Heart right ventricle (tissue), 16 donors: Measurements from ENCODE around the gene EFCAB6. TPM values are rescaled to one million over a fixed set of nuclear protein-coding genes. Genes with fewer than 3 reads are reported as not detected.
"Not testable (repeated sequence)": the region's sequence is repeated elsewhere in the genome, so short reads cannot be mapped to it uniquely, and the experiment has no call there.

Source experiments
- ATAC-seq, 8 donors: fragments of 200-7000 bp; cut with Tn5 transposase; one replicate each; pipeline ENCODE4 v1.9.1; 2020; ENCODE audit warnings: mild to moderate bottlenecking in 8 of 8, moderate library complexity in 8 of 8, moderate number of reproducible peaks in 1 of 8
- DNase-seq, 2 donors: peaks; one replicate each; pipeline ENCODE4 v3.0.0-alpha.2; 2020
- H3K27ac ChIP-seq, 10 donors: fragments of 200-600 bp; sonication (generic) in 2 of 10; one replicate each; pipeline versions ENCODE4 v1.5.0 to v1.8.0; 2020 to 2022; ENCODE audit warnings: mild to moderate bottlenecking in 3 of 10
- H3K27me3 ChIP-seq, 7 donors: fragments of 200-600 bp; one replicate each; pipeline ENCODE4 v1.8.0; 2021 to 2022; ENCODE audit warnings: mild to moderate bottlenecking in 2 of 7
- H3K36me3 ChIP-seq, 9 donors: fragments of 200-600 bp; sonication (generic) in 1 of 9; one replicate each; pipeline versions ENCODE4 v1.5.0 to v1.8.0; 2020 to 2022; ENCODE audit warnings: mild to moderate bottlenecking in 2 of 9
- H3K4me1 ChIP-seq, 9 donors: fragments of 200-600 bp; sonication (generic) in 1 of 9; one replicate each; pipeline versions ENCODE4 v1.5.0 to v1.8.0; 2020 to 2022; ENCODE audit warnings: mild to moderate bottlenecking in 4 of 9
- H3K4me3 ChIP-seq, 10 donors: fragments of 200-600 bp; sonication (generic) in 2 of 10; one replicate each; pipeline versions ENCODE4 v1.5.0 to v1.8.0; 2020 to 2022; ENCODE audit warnings: mild to moderate bottlenecking in 7 of 10, moderate library complexity in 2 of 10
- H3K9me3 ChIP-seq, 11 donors: fragments of 200-600 bp in 10 of 11; sonication (generic) in 2 of 11; one replicate each; pipeline versions ENCODE4 v1.5.0 to v1.8.0; 2013 to 2022; ENCODE audit warnings: mild to moderate bottlenecking in 2 of 11, control low read depth in 1 of 11, moderate library complexity in 1 of 11
- CTCF ChIP-seq, 9 donors: fragments of 200-600 bp; sonication (generic) in 2 of 9; IDR thresholded peaks; one replicate each; pipeline versions ENCODE4 v1.5.0 to v1.8.0; 2021 to 2022; ENCODE audit warnings: antibody characterized with exemption in 9 of 9, mild to moderate bottlenecking in 5 of 9, moderate library complexity in 1 of 9
- WGBS, 2 donors: extraction: QIAGEN DNeasy Blood & Tissue Kit; methylation state at CpG; one replicate each; pipeline ENCODE4 v1.1.7; 2013; ENCODE audit warnings: inconsistent platforms in 1 of 2; 5-methylcytosine and 5-hydroxymethylcytosine counted together
- intact Hi-C, 10 donors: fragments of 100-400 bp; cut with DNase I; formaldehyde crosslinking; loops; one replicate each; pipeline versions ENCODE4 v1.11.1 to v1.14.2; 2022
- polyA plus RNA-seq, 2 donors: library from polyadenylated mRNA; stranded (reverse); fragments of 200-250 nt; gene quantifications; one replicate each; pipeline ENCODE4 v1.2.3, GENCODE V29; 2013
- total RNA-seq, 10 donors: library from RNA; stranded (reverse); fragmentation: NEBNext Ultra II Directional in 3 of 10; extraction: Animal tissue kit (Norgen Biotek cat#: 25700) in 3 of 10; gene quantifications; one replicate each; pipeline versions ENCODE4 v1.2.1 to v1.2.4, GENCODE V29; 2021 to 2023
- donor health status: Arrhythmogenic right ventricular cardiomyopathy.
- donor health status: ischemic (EF 13 %, LVEDD 7.1; RV severe dilation, severe dysfunction).
- donor health status: healthy with polysubstance abuse.
- donor health status: DM: no; HTN: yes; CAD: no.
- donor health status: DM: no; HTN: no; CAD: no.
- donor health status: ischemic (EF 25% LVEDD 6.9; RV normal size, moderate dysfunction).
- donor health status: ischemic (EF 25% LVEDD 5.7; RV mildly dilated, moderate dysfunction).
- donor health status: healthy.
- donor health status: DM: yes; HTN: yes; CAD: no.
- donor health status: Ischemic cardiomyopathy.
- donor health status: ischemic (EF 35%, LVEDD 5.7; RV mildly dilated, moderate dysfunction).
- donor health status: nonischemic (EF 11% LVEDD 7.7; RV severe dilation, severe dysfunction).
- donor health status: DM: yes; HTN: yes; CAD: no.
- donor health status: PGD.
- donor health status: ischemic (EF 29% LVEDD 5.4; RV normal size, mild dysfunction).
- donor health status: nonischemic (EF 23%, LVEDD 6.1; RV moderate dilation, normal function).

EFCAB6 gene
- total and polyA plus RNA-seq, 12 donors: 0.25 to 4.3 (median 1.8) TPM

DNA sequence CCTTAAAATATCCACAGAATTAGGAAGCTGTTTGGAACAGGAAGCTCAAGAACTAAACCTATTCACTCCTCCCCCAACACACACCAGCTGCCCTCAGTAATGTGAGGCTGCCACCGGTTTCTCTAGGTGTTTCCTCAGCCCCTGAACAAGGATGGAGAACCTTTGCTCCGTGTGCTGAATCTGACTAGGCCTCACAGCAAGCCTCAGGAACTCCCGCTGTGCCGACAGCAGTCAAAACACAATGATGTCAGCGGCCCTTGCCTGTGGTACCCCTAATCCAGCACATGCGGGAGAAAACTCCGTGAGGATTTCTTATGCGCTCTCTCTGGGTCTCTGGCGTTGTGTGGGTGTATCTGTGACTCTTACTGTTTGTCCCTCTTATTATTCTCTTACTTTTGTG lies 153.3 kb downstream of the EFCAB6 start:
- H3K9me3 ChIP-seq: no peaks in the 10 kb centered on the region
- H3K4me3 ChIP-seq: no peak overlapping the region
- H3K27ac ChIP-seq: no peak overlapping the region
- intact Hi-C loops: no loop called here
- DNase-seq (no peak), ATAC-seq (no peak)
- no peak for TF ChIP-seq CTCF (IDR thresholded peaks at IDR 0.05)
- no peaks in the 10 kb centered on the region for H3K36me3 ChIP-seq
- WGBS, 2 donors: 50 to 63% methylated on average over 9 of the region's 9 CpGs
- H3K27me3 ChIP-seq: no peaks in the 10 kb centered on the region
- H3K4me1 ChIP-seq: no peaks in the 10 kb centered on the region

- ATAC-seq, H3K4me1 ChIP-seq, H3K4me3 ChIP-seq, H3K27ac ChIP-seq, H3K36me3 ChIP-seq, intact Hi-C loops, DNase-seq, H3K27me3 ChIP-seq: not testable (repeated sequence)
- peaks cover 0 to 18% (median 8%) of the 10 kb centered on the region in 11 donors for H3K9me3 ChIP-seq
- WGBS, 2 donors: 92 to 93% methylated on average over 6 of the region's 6 CpGs
These were observed 155.5 kb downstream of the EFCAB6 start for GRCh38 chr22:43656581-43656980.

DNA sequence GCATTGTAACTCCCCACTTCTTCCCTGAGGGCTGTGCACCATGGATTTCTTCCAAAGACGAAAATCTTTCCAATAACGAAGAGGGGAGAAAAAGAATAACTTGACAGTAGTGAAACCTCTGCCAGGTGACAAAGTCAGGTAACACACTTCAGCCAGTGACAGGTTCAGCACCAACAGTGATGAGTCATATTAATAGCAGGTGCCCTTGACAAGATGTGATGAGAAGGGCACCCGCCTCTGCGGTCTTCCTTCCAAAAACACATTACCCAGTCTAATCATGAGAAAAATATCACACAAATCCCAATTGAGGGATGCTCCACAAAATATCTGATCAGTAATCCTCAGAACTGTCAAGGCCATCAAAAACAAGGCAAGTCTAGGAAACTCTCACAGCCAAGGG lies 157.8 kb downstream of the EFCAB6 start:
- no peaks in the 10 kb centered on the region for H3K27me3 ChIP-seq
- no peak for ATAC-seq
- H3K36me3 ChIP-seq: peaks cover 0 to 6% (median 0%) of the 10 kb centered on the region in 9 donors
- no peak for DNase-seq
- no peak for TF ChIP-seq CTCF (IDR thresholded peaks at IDR 0.05)
- H3K27ac ChIP-seq: no peak overlapping the region
- H3K4me1 ChIP-seq: no peaks in the 10 kb centered on the region
- WGBS, 2 donors: 90 to 91% methylated on average over 4 of the region's 4 CpGs
- H3K4me3 ChIP-seq: no peak overlapping the region
- intact Hi-C loops: no loop called here
- peaks cover 0 to 18% (median 8%) of the 10 kb centered on the region in 11 donors for H3K9me3 ChIP-seq

GRCh38 chr22:43652845-43653244 lies 159.3 kb downstream of the EFCAB6 start:
- no peak for TF ChIP-seq CTCF (IDR thresholded peaks at IDR 0.05)

GRCh38 chr22:43643387-43643786 lies 168.7 kb downstream of the EFCAB6 start:
- no peak for TF ChIP-seq CTCF (IDR thresholded peaks at IDR 0.05)
- intact Hi-C loops: no loop called here
- Histone ChIP-seq H3K27me3 (no peaks in the 10 kb centered on the region), H3K4me3 (no peak overlapping the region), H3K4me1 (no peaks in the 10 kb centered on the region), H3K27ac (no peak overlapping the region), H3K9me3 (peaks cover 0 to 23% (median 7%) of the 10 kb centered on the region in 11 donors), H3K36me3 (no peaks in the 10 kb centered on the region)
- DNase-seq: no peak
- WGBS, 2 donors: 66 to 74% methylated on average over 6 of the region's 6 CpGs
- peak in 1 of 8 donors; percentile 65 for ATAC-seq

More at GRCh38 chr22:43652845-43653244, 159.3 kb downstream of the EFCAB6 start:
- ATAC-seq (no peak), DNase-seq (no peak)
- H3K27me3 ChIP-seq: no peaks in the 10 kb centered on the region
- peaks cover 0 to 6% (median 0%) of the 10 kb centered on the region in 9 donors for H3K36me3 ChIP-seq
- H3K4me3 ChIP-seq: no peak overlapping the region
- no peaks in the 10 kb centered on the region for H3K4me1 ChIP-seq
- intact Hi-C loops: no loop called here
- no peak overlapping the region for H3K27ac ChIP-seq
- 77 to 96% methylated on average over 4 of the region's 4 CpGs for WGBS, 2 donors
- H3K9me3 ChIP-seq: peaks cover 0 to 18% (median 8%) of the 10 kb centered on the region in 11 donors
